ENCODE measurements around the gene TMEM132C.

TMEM132C gene

DNA sequence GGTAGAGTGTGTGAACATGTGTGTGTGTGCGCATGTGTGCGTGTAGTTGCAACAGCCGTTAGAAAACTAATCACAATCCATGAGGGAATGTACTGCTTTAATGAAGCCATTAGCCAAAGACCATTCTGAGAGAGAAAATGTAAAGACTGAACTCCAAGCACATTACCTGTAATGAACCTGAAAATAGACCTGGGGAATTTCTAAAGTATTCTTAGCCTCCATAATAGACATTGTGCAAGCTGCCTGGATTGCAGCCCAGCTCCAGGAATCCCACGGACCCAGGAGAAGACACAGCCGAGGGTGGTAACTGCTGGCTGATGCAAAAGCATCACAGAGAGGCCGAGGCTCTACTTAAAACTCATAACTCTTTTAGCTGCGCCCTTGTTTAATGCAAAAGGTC lies 400.2 kb downstream of the TMEM132C start:
- TF ChIP-seq TCF12 (IDR thresholded peaks at IDR 0.05; ENCODE audit: low read depth): no peak
- TF ChIP-seq TEAD4 (IDR thresholded peaks at IDR 0.05): no peak
- no peak for TF ChIP-seq RAD21 (IDR thresholded peaks at IDR 0.05; ENCODE audit: low read depth)
- no peak for TF ChIP-seq FOXM1 (IDR thresholded peaks at IDR 0.05; ENCODE audit: borderline replicate concordance, low read depth)
- no peak for TF ChIP-seq CREB1 (IDR thresholded peaks at IDR 0.05; ENCODE audit: low read depth)
- no peak for TF ChIP-seq ZBTB7A (IDR thresholded peaks at IDR 0.05; ENCODE audit: low read depth)
- TF ChIP-seq, protein P1, sequence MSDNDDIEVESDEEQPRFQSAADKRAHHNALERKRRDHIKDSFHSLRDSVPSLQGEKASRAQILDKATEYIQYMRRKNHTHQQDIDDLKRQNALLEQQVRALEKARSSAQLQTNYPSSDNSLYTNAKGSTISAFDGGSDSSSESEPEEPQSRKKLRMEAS (IDR thresholded peaks at IDR 0.05): no peak
- TF ChIP-seq, protein P2, sequence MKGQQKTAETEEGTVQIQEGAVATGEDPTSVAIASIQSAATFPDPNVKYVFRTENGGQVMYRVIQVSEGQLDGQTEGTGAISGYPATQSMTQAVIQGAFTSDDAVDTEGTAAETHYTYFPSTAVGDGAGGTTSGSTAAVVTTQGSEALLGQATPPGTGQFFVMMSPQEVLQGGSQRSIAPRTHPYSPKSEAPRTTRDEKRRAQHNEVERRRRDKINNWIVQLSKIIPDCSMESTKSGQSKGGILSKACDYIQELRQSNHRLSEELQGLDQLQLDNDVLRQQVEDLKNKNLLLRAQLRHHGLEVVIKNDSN (IDR thresholded peaks at IDR 0.05): no peak
- TF ChIP-seq, protein P3, sequence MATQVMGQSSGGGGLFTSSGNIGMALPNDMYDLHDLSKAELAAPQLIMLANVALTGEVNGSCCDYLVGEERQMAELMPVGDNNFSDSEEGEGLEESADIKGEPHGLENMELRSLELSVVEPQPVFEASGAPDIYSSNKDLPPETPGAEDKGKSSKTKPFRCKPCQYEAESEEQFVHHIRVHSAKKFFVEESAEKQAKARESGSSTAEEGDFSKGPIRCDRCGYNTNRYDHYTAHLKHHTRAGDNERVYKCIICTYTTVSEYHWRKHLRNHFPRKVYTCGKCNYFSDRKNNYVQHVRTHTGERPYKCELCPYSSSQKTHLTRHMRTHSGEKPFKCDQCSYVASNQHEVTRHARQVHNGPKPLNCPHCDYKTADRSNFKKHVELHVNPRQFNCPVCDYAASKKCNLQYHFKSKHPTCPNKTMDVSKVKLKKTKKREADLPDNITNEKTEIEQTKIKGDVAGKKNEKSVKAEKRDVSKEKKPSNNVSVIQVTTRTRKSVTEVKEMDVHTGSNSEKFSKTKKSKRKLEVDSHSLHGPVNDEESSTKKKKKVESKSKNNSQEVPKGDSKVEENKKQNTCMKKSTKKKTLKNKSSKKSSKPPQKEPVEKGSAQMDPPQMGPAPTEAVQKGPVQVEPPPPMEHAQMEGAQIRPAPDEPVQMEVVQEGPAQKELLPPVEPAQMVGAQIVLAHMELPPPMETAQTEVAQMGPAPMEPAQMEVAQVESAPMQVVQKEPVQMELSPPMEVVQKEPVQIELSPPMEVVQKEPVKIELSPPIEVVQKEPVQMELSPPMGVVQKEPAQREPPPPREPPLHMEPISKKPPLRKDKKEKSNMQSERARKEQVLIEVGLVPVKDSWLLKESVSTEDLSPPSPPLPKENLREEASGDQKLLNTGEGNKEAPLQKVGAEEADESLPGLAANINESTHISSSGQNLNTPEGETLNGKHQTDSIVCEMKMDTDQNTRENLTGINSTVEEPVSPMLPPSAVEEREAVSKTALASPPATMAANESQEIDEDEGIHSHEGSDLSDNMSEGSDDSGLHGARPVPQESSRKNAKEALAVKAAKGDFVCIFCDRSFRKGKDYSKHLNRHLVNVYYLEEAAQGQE (IDR thresholded peaks at IDR 0.05; ENCODE audit: low read depth): no peak
- no peak for TF ChIP-seq EGR1 (IDR thresholded peaks at IDR 0.05)
- TF ChIP-seq NFIC (IDR thresholded peaks at IDR 0.05): no peak
- no peak for TF ChIP-seq TAF1 (IDR thresholded peaks at IDR 0.05; ENCODE audit: low read depth)
- no peak for TF ChIP-seq YY1 (IDR thresholded peaks at IDR 0.05; ENCODE audit: low read depth)
- TF ChIP-seq EP300 (IDR thresholded peaks at IDR 0.05; ENCODE audit: borderline replicate concordance): no peak
- TF ChIP-seq CEBPB (IDR thresholded peaks at IDR 0.05): no peak

DNA sequence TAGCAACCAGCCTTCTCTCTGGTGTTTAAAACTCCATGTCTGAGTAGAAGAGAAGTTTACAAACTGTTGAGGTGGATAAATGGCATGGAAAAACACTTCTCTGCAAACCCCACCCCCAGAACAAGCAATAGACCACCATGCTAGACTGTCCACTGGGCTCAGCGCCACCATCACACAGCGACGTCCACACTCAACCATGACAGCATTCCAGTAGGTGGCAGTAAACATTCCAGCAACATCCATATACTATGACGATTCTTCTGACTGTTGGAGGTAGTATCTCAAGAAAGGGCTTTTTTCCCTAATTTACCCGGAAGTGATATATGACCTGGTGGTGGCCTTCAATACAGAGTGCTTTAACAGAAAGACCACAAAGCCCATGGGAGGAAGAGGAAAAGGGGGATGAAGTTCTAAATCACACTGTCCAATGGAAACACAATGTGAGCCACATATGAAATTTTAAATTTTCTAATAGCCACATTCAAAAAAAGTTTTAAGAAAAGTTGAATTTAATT lies 404.6 kb downstream of the TMEM132C start:
- TF ChIP-seq EP300 (IDR thresholded peaks at IDR 0.05; ENCODE audit: borderline replicate concordance) (no peak), TEAD4 (IDR thresholded peaks at IDR 0.05) (no peak), CEBPB (IDR thresholded peaks at IDR 0.05) (no peak), YY1 (IDR thresholded peaks at IDR 0.05; ENCODE audit: low read depth) (no peak), ZBTB7A (IDR thresholded peaks at IDR 0.05; ENCODE audit: low read depth) (no peak), FOXM1 (IDR thresholded peaks at IDR 0.05; ENCODE audit: borderline replicate concordance, low read depth) (no peak), RAD21 (IDR thresholded peaks at IDR 0.05; ENCODE audit: low read depth) (no peak)
- TF ChIP-seq, protein P1 (IDR thresholded peaks at IDR 0.05): no peak
- TF ChIP-seq, protein P3 (IDR thresholded peaks at IDR 0.05; ENCODE audit: low read depth): no peak

DNA sequence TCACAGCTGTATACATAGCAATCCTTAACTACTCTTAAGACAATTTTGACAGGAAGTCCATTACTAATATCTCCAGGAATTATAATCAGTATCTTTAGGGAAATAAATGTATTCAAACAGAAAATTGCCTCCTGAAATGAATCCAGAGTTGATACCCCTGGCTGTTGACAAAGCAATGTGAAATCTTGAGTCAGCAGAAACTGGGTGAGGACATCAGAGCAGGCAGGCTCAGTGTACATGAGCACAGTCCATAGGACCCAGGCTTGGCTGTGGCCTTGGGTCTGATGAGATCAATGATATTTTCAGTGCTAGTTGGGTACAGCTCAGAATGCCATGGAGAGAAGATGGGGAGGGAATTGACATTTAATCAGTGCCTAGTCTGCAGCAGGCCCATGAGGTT lies 405.5 kb downstream of the TMEM132C start:
- TF ChIP-seq, protein P1 (IDR thresholded peaks at IDR 0.05): no peak
- TF ChIP-seq ZBTB7A (IDR thresholded peaks at IDR 0.05; ENCODE audit: low read depth) (no peak), CEBPB (IDR thresholded peaks at IDR 0.05) (no peak), YY1 (IDR thresholded peaks at IDR 0.05; ENCODE audit: low read depth) (no peak), NFIC (IDR thresholded peaks at IDR 0.05) (no peak), EGR1 (IDR thresholded peaks at IDR 0.05) (no peak)

DNA sequence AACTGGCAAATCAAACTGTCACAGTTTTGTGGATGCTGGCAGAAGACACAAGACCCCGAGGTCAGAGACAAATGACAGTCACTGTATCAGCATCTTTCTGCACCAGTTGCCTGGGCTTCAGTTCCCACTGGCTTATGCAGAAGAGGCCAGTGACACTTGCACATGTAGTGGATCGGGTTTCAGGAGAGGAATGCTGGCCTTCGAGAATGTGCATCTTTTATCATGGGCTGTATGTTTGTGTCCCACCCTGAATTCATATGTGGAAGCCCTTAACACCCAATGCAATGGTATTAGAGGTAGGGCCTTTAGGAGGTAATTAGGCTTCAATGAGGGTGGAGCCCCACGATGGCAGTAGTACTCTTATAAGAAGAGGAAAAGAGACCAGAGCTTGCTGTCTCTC lies 405.9 kb downstream of the TMEM132C start:
- TF ChIP-seq TEAD4 (IDR thresholded peaks at IDR 0.05): no peak
- no peak for TF ChIP-seq FOXM1 (IDR thresholded peaks at IDR 0.05; ENCODE audit: borderline replicate concordance, low read depth)
- TF ChIP-seq, protein P3 (IDR thresholded peaks at IDR 0.05; ENCODE audit: low read depth): no peak
- TF ChIP-seq CREB1 (IDR thresholded peaks at IDR 0.05; ENCODE audit: low read depth): no peak
- TF ChIP-seq YY1 (IDR thresholded peaks at IDR 0.05; ENCODE audit: low read depth): no peak
- TF ChIP-seq, protein P2 (IDR thresholded peaks at IDR 0.05): no peak
- no peak for TF ChIP-seq EP300 (IDR thresholded peaks at IDR 0.05; ENCODE audit: borderline replicate concordance)
- no peak for TF ChIP-seq TCF12 (IDR thresholded peaks at IDR 0.05; ENCODE audit: low read depth)
- TF ChIP-seq, protein P1 (IDR thresholded peaks at IDR 0.05): no peak
- TF ChIP-seq TAF1 (IDR thresholded peaks at IDR 0.05; ENCODE audit: low read depth): no peak
- TF ChIP-seq RAD21 (IDR thresholded peaks at IDR 0.05; ENCODE audit: low read depth): no peak
- TF ChIP-seq ZBTB7A (IDR thresholded peaks at IDR 0.05; ENCODE audit: low read depth): no peak
- TF ChIP-seq CEBPB (IDR thresholded peaks at IDR 0.05): no peak
- no peak for TF ChIP-seq NFIC (IDR thresholded peaks at IDR 0.05)
- no peak for TF ChIP-seq EGR1 (IDR thresholded peaks at IDR 0.05)

Measured in Ishikawa (cell line).